Measurements from ENCODE around the gene PCNX1. TPM values are rescaled to one million over a fixed set of nuclear protein-coding genes. Genes with fewer than 3 reads are reported as not detected.

PCNX1 gene
- polyA plus RNA-seq, 1 experiment = 54.2 TPM

- ChIA-PET POLR2A (no interaction called here), CTCF (no interaction called here)
- H3K9me3 ChIP-seq (ENCODE audit: control insufficient read depth, insufficient read depth, low read length) = no peaks in the 10 kb centered on the region
- no peak for DNase-seq (ENCODE audit: low read depth, low spot score)
- no peak overlapping the region for H3K27ac ChIP-seq (ENCODE audit: low read depth, low read length)
- no peaks in the 10 kb centered on the region for H3K27me3 ChIP-seq (ENCODE audit: control insufficient read depth, insufficient read depth, low read length)
- no peak overlapping the region for H3K4me3 ChIP-seq (ENCODE audit: low read depth, low read length)
- no peak for TF ChIP-seq CTCF (IDR thresholded peaks at IDR 0.05; ENCODE audit: low read depth, low read length)
Measured at GRCh38 chr14:70995211-70995610, 88.0 kb downstream of the PCNX1 start.

GRCh38 chr14:70995671-70996070, 88.4 kb downstream of the PCNX1 start:
- no peak for TF ChIP-seq CTCF (IDR thresholded peaks at IDR 0.05; ENCODE audit: low read depth, low read length)
- no peaks in the 10 kb centered on the region for H3K27me3 ChIP-seq (ENCODE audit: control insufficient read depth, insufficient read depth, low read length)
- H3K27ac ChIP-seq (ENCODE audit: low read depth, low read length) = no peak overlapping the region
- ChIA-PET POLR2A (no interaction called here), CTCF (no interaction called here)
- no peak for DNase-seq (ENCODE audit: low read depth, low spot score)
- H3K9me3 ChIP-seq (ENCODE audit: control insufficient read depth, insufficient read depth, low read length) = no peaks in the 10 kb centered on the region
- H3K4me3 ChIP-seq (ENCODE audit: low read depth, low read length) = no peak overlapping the region

GRCh38 chr14:70999117-70999516, 91.9 kb downstream of the PCNX1 start:
- no peaks in the 10 kb centered on the region for H3K27me3 ChIP-seq (ENCODE audit: control insufficient read depth, insufficient read depth, low read length)
- no peak overlapping the region for H3K4me3 ChIP-seq (ENCODE audit: low read depth, low read length)
- no peaks in the 10 kb centered on the region for H3K9me3 ChIP-seq (ENCODE audit: control insufficient read depth, insufficient read depth, low read length)
- TF ChIP-seq CTCF (IDR thresholded peaks at IDR 0.05; ENCODE audit: low read depth, low read length) = no peak
- no peak for DNase-seq (ENCODE audit: low read depth, low spot score)
- CTCF ChIA-PET = interaction anchor here (0.9 kb wide), 1 partner anchor 92 kb away, joined by 3 read pairs; the partner anchor contains the start of gene PCNX1
- H3K27ac ChIP-seq (ENCODE audit: low read depth, low read length) = no peak overlapping the region
- POLR2A ChIA-PET = no interaction called here

- H3K27ac ChIP-seq (ENCODE audit: low read depth, low read length) = no peak overlapping the region
- no peak for DNase-seq (ENCODE audit: low read depth, low spot score)
- ChIA-PET POLR2A (no interaction called here), CTCF (interaction anchor here (0.9 kb wide), 1 partner anchor 92 kb away, joined by 3 read pairs; the partner anchor contains the start of gene PCNX1)
- H3K4me3 ChIP-seq (ENCODE audit: low read depth, low read length) = no peak overlapping the region
- no peaks in the 10 kb centered on the region for H3K9me3 ChIP-seq (ENCODE audit: control insufficient read depth, insufficient read depth, low read length)
- no peak for TF ChIP-seq CTCF (IDR thresholded peaks at IDR 0.05; ENCODE audit: low read depth, low read length)
- H3K27me3 ChIP-seq (ENCODE audit: control insufficient read depth, insufficient read depth, low read length) = no peaks in the 10 kb centered on the region
Measured at GRCh38 chr14:71000091-71000490, 92.8 kb downstream of the PCNX1 start.

- Histone ChIP-seq H3K9me3 (ENCODE audit: control insufficient read depth, insufficient read depth, low read length) (no peaks in the 10 kb centered on the region), H3K4me3 (ENCODE audit: low read depth, low read length) (no peak overlapping the region), H3K27me3 (ENCODE audit: control insufficient read depth, insufficient read depth, low read length) (no peaks in the 10 kb centered on the region), H3K27ac (ENCODE audit: low read depth, low read length) (no peak overlapping the region)
- ChIA-PET CTCF (interaction anchor here (1.0 kb wide), 1 partner anchor 30 kb away, joined by 3 read pairs; no protein-coding TSS in a partner anchor), POLR2A (no interaction called here)
- TF ChIP-seq CTCF (IDR thresholded peaks at IDR 0.05; ENCODE audit: low read depth, low read length) = no peak
- no peak for DNase-seq (ENCODE audit: low read depth, low spot score)
Measured at GRCh38 chr14:71001742-71002141, 94.5 kb downstream of the PCNX1 start.
